Uterus (tissue), 2 donors: Measurements from ENCODE around the gene ATP9B.

Source experiments
- POLR2A ChIP-seq, 2 donors: fragments of 450-650 bp; IDR thresholded peaks; one replicate each; pipeline ENCODE4 v1.6.1; 2016; ENCODE audit warnings: antibody characterized with exemption in 2 of 2, mild to moderate bottlenecking in 1 of 2, moderate library complexity in 1 of 2
- TF ChIP-seq, protein P1 (sequence below), 4 experiments: fragments of 200-600 bp in 2 of 4; fragments of 450-650 bp in 2 of 4; sonication (generic) in 2 of 4; IDR thresholded peaks; one replicate each; pipeline ENCODE4 v1.5.1; 2016 to 2019; ENCODE audit warnings: antibody characterized with exemption in 4 of 4, mild to moderate bottlenecking in 2 of 4, moderate library complexity in 1 of 4

DNA sequence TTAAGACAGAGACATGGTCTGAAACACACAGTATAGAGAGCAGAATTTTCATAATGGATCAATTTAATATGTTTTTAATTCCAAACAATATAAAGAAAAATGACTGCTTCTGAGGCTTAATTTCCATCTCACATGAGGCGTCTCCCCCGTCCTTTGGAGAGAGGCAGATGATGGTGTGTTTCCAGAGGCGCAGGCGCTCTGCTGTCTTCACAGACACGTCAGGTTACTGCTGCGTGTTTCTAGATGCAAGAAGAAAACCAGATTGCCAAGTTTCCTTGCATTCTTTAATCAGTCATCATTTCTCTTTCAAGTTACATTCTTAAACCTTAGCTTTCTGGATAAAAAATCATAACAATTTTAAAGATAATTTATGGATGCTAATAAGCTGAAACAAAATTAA, 160.2 kb downstream of the ATP9B start:
- TF ChIP-seq, protein P1, sequence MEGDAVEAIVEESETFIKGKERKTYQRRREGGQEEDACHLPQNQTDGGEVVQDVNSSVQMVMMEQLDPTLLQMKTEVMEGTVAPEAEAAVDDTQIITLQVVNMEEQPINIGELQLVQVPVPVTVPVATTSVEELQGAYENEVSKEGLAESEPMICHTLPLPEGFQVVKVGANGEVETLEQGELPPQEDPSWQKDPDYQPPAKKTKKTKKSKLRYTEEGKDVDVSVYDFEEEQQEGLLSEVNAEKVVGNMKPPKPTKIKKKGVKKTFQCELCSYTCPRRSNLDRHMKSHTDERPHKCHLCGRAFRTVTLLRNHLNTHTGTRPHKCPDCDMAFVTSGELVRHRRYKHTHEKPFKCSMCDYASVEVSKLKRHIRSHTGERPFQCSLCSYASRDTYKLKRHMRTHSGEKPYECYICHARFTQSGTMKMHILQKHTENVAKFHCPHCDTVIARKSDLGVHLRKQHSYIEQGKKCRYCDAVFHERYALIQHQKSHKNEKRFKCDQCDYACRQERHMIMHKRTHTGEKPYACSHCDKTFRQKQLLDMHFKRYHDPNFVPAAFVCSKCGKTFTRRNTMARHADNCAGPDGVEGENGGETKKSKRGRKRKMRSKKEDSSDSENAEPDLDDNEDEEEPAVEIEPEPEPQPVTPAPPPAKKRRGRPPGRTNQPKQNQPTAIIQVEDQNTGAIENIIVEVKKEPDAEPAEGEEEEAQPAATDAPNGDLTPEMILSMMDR (IDR thresholded peaks at IDR 0.05): no peak
- no peak for TF ChIP-seq POLR2A (IDR thresholded peaks at IDR 0.05)
